ENCODE data around the gene SUFU.

The SUFU gene

GRCh38 chr10:102523250-102524029 lies 19.7 kb downstream of the SUFU start:
- Histone ChIP-seq H3K4me3 (ENCODE audit: insufficient read depth, low read length, poor library complexity, severe bottlenecking) (no peak overlapping the region), H2AFZ (ENCODE audit: low read depth, low read length, severe bottlenecking) (no peak overlapping the region), H3K9me2 (replicated peaks; ENCODE audit: insufficient read depth, low read length) (no peaks in the 10 kb centered on the region), H3K27me3 (ENCODE audit: low read length) (no peaks in the 10 kb centered on the region), H3K9ac (ENCODE audit: low read length) (no peak overlapping the region), H3K79me2 (ENCODE audit: insufficient read depth, low read length) (no peaks in the 10 kb centered on the region), H3K4me2 (ENCODE audit: low read depth, low read length, poor library complexity, severe bottlenecking) (no peak overlapping the region), H3K36me3 (ENCODE audit: low read length) (no peaks in the 10 kb centered on the region), H3K27ac (ENCODE audit: low read depth, low read length) (no peak overlapping the region), H3F3A (ENCODE audit: insufficient read depth) (no peaks in the 10 kb centered on the region), H4K20me1 (ENCODE audit: low read depth, low read length) (no peaks in the 10 kb centered on the region), H3K9me3 (ENCODE audit: insufficient read depth, low read length) (no peaks in the 10 kb centered on the region)
- TF ChIP-seq EZH2phosphoT487 (conservative IDR thresholded peaks at IDR 0.05; ENCODE audit: low read length) (no peak), CTCF (IDR thresholded peaks at IDR 0.05; ENCODE audit: insufficient read depth, low read length, poor library complexity, severe bottlenecking) (no peak)

GRCh38 chr10:102524746-102525145 lies 21.0 kb downstream of the SUFU start:
- H3K9me3 ChIP-seq (ENCODE audit: insufficient read depth, low read length), result no peaks in the 10 kb centered on the region
- no peaks in the 10 kb centered on the region for H3K9me2 ChIP-seq (replicated peaks; ENCODE audit: insufficient read depth, low read length)
- H3K9ac ChIP-seq (ENCODE audit: low read length), result no peak overlapping the region
- no peaks in the 10 kb centered on the region for H3F3A ChIP-seq (ENCODE audit: insufficient read depth)
- H4K20me1 ChIP-seq (ENCODE audit: low read depth, low read length), result no peaks in the 10 kb centered on the region
- no peak overlapping the region for H3K27ac ChIP-seq (ENCODE audit: low read depth, low read length)
- no peaks in the 10 kb centered on the region for H3K36me3 ChIP-seq (ENCODE audit: low read length)
- H3K4me2 ChIP-seq (ENCODE audit: low read depth, low read length, poor library complexity, severe bottlenecking), result no peak overlapping the region
- no peak overlapping the region for H2AFZ ChIP-seq (ENCODE audit: low read depth, low read length, severe bottlenecking)
- H3K27me3 ChIP-seq (ENCODE audit: low read length), result no peaks in the 10 kb centered on the region
- no peaks in the 10 kb centered on the region for H3K79me2 ChIP-seq (ENCODE audit: insufficient read depth, low read length)
- H3K4me3 ChIP-seq (ENCODE audit: insufficient read depth, low read length, poor library complexity, severe bottlenecking), result no peak overlapping the region
- TF ChIP-seq EZH2phosphoT487 (conservative IDR thresholded peaks at IDR 0.05; ENCODE audit: low read length), result no peak
- TF ChIP-seq CTCF (IDR thresholded peaks at IDR 0.05; ENCODE audit: insufficient read depth, low read length, poor library complexity, severe bottlenecking), result no peak

GRCh38 chr10:102527546-102527945 lies 23.8 kb downstream of the SUFU start:
- H3K9ac ChIP-seq (ENCODE audit: low read length), result no peak overlapping the region
- H3K79me2 ChIP-seq (ENCODE audit: insufficient read depth, low read length), result no peaks in the 10 kb centered on the region
- H3K9me2 ChIP-seq (replicated peaks; ENCODE audit: insufficient read depth, low read length), result no peaks in the 10 kb centered on the region
- no peak overlapping the region for H3K27ac ChIP-seq (ENCODE audit: low read depth, low read length)
- no peak for TF ChIP-seq EZH2phosphoT487 (conservative IDR thresholded peaks at IDR 0.05; ENCODE audit: low read length)
- TF ChIP-seq CTCF (IDR thresholded peaks at IDR 0.05; ENCODE audit: insufficient read depth, low read length, poor library complexity, severe bottlenecking), result no peak
- H3K36me3 ChIP-seq (ENCODE audit: low read length), result no peaks in the 10 kb centered on the region
- no peak overlapping the region for H3K4me3 ChIP-seq (ENCODE audit: insufficient read depth, low read length, poor library complexity, severe bottlenecking)
- H2AFZ ChIP-seq (ENCODE audit: low read depth, low read length, severe bottlenecking), result no peak overlapping the region
- no peak overlapping the region for H3K4me2 ChIP-seq (ENCODE audit: low read depth, low read length, poor library complexity, severe bottlenecking)
- no peaks in the 10 kb centered on the region for H3K9me3 ChIP-seq (ENCODE audit: insufficient read depth, low read length)
- H3F3A ChIP-seq (ENCODE audit: insufficient read depth), result no peaks in the 10 kb centered on the region
- H3K27me3 ChIP-seq (ENCODE audit: low read length), result no peaks in the 10 kb centered on the region
- no peaks in the 10 kb centered on the region for H4K20me1 ChIP-seq (ENCODE audit: low read depth, low read length)

Measured in SU-DHL-6 (cell line).